ELR (cell line): ENCODE measurements around the gene MYO9B.

Experiments
- DNase-seq: peaks from one replicate; pipeline ENCODE4 v3.0.0-alpha.2; 2015; ENCODE audit warnings: low read depth

The MYO9B gene

DNA sequence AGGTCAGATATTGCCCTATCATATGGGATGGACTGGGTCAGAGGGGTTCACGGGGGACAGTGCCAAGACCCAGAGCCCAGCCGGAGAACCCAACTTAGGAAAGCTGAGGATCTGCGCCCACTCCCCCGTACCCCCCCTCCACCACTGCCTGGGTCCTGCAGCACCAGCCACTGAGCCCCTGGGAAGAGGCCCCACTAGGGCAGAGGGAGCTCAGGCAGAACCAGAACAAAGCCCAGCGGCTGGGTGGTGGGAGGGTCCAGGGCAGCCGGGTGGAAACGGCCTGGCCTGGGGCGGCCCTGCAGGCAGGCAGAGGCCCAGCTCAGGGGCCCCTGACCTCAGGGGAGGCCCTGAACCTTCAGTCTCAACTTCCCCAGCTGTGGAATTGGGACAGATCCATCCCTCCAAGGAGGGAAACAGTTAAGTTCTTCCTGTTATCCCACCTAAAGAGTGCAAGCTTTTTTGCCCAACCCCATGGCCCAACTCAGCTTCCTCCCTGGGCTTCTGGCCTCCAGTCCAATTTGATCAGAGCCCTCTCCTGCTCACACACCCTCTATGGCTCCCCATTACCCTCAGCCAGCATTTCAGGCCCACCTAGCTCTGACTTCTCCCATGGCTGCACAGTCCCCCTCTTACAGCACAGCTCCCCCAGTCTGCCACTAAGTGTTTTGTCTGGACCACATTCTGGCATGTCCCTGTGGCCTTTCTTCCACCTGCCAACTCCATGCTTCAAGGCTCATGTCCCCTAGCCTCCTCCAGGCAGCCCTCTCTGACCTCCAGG, 167.0 kb downstream of the MYO9B start:
- DNase-seq, result no peak

DNA sequence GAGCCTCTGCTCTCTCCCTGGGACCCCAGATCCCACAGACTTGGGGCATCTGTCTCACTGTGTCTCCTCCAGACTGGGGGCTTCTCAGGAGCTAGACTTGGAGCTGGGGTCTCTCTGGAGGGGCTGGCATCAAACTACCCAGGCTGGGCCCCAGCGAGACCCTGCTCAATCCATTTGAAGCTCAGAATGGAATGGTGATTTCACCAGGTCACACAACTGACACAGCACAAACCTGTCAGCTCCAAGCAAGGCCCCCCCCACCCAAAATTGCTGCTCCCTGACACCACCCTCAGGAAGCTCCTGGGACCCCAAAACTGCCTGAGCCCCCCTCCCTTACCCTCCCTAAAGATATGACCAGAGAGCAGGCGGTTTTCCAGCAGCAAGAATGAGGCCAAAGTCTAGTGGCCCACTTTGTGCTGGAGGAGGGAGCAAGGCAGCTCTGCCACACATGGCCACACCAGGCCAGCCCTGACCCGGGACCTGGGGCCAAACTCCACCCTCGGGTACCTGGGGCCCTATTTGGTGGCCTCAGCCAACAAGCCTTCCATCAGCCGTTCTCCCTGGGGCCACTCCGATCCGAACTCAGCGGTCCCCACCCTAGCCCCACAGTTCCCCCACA, 167.7 kb downstream of the MYO9B start:
- no peak for DNase-seq

DNA sequence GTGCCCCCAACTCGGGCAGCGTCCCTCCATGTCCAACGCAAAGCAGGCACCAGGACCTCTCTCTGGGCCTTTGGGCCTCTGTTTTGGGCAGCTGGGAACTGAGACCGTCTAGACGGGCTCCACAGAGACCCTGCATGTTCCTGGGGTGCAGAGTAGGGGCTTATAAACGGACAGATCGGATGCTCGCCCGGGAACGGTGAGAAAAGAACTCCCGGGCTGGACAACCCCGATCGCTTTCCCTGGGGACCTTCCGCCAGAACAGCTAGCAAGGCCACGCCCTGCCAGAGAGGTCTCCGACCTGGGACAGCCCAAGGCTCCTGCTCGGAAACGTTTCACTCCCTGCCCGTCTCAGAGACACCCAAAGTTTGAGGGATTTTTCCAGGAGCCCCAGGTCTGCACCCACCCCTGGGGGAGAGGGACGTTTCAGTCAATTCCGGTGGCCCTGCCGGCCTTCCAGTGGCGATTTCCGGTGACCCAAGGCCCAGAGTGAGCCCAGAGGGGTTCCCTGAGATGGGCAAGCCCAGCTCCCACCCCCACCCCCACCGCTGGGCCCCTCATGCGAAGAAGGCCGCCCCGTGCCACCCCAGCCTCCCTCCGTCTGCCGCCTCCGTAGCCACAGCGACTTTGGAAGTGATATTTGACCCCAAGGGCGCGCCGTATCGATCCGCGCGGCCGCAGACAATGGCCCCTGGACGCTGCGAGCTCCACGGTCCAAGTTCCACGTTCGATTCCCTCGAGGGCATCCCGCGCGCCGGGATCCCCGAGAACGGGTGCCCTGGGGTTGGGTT, 168.4 kb downstream of the MYO9B start:
- DNase-seq, result peak; percentile 69

DNA sequence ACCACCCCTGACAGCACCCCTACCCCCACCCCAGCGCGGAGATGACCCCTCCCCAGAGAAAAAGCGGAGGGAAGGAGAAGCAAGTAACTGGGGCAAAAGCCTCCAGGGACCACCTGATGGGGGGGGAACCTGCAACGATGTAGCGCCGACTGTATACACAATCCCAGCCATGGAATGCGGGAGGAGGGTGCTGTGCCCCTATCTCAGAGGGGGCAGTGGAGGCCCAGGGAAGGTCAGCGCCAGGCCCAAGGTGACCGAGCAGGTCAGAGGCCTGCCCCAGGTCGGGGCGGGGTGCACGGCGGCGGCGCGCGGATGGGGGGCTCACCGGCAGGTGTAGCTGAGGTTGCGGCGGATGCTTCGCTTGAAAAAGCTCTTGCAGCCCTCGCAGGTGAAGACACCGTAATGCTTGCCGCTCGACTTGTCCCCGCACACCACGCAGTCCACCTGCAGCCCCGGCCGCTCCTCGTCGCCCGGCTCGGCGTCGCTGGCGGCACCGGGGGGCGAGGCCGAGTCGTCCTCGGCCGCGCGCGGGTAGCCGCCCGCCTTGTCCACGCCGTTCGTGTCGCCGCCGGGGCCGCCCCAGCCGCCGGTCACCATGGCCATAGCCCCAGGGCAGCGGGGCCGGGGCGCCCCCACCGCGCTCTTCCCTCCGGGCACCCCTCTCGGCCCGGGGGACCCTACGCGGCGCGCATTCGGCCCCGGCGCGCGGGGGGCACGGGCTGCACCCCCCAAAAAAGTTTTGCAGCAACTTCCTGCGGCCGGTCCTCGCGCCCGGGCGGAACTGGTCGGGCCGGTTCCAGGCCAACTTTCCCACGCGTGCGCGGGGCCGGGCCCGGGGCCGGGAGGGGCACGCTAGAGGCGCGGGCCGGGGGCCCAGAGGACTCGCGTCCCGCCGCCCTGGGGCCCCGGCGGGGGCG, 169.3 kb downstream of the MYO9B start:
- peak; percentile 20 for DNase-seq

DNA sequence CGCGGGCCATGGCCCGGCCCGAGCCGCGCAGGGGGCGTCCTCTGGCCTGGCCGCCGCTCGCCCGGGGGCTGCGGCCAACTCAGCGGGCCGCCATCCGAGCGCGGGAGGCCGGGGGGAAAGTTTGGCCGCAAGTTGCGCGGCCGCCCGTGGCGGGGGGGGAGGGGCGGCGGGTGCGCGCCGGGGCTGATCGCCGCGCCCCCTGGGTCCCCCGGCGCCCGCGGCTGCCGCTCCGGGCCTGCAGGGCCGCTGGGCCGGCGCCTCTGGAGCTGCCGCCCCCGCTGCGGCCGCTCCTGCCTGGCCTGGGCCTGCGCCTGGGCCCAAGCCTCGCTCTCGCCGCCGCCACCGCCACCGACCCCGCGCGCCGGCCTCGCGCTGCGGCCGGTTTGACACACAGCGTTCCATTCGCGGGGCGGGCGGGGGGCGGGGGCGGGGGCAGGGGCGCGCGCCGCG, 170.0 kb downstream of the MYO9B start, which contains the start of gene NR2F6:
TSS of gene NR2F6 (minus strand) at position 385 of the 450 bp plus-strand sequence. CDS start 699 bp downstream, outside the sequence.
- DNase-seq, result no peak

DNA sequence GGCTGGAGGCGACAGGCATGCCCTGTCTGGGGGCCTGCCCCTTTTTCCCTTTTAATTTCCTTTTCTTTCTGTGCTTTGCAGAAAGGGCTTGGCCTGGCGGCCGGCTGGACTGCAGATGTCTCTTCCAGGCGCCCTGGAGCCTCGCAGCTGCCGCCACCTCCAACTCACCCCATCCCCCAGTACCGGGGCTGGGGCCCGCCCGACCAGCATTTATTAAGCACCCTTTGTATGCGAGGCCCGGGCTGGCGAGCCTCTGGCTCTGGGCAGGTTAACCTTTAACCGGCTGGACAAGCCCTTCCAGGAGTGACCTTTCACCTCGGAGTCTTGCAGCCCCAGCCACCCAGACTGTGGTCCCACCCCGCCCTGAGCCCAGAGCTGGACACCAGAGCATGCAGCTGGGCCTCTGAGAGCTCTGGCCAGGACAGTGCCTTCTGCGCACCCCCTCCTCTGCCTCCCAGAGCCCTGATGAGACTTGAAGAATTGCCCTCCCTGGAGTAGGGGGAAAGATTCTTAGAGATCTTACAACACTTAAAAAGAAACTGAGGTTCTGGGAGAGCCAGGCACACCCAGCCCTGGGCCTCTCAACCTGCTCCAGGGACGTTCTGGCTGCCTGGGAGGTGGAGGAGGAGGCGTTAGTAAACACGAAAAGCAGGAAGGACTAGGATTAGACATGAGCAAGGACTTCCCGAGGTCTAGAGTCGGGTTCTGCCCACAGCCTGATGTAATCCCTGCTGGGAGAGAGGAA, 171.3 kb downstream of the MYO9B start:
- peak; percentile 42 for DNase-seq

DNA sequence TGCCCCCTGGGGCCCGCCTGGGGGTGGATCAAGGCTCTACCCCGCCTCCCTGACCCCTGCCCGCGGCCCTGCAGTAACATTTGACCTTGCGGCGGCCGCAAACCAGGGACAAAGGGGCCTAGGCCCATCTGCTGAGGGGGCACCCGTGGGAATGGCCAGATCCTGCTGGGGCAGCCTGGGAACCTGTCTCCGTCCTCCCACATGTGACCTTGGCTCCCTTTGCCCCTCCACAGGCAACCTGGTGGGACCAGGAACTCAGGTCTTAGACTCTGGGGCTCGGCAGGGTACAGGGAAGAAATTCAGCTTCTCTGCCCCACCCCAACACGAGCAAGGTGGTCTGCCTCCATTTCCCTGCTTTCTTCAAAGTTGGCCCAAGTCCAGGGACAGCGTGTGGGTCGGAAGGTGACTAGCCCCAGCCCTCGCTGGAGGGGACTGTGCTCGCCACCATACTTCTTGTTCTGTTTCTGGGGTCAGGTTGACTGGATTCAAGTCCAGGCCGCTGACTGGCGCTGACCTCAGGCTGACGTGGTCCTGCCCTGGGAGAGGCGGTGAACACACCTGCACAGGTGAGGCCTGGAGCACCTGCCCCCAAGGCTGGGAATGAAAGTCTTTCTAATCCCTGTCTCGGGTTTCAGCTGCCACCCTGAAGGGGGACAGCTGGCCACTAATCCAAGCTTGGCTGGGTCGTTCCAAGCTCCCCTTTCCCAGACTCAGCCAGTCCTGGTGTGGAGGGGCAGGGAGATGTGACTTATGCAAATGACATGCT, 172.6 kb downstream of the MYO9B start:
- no peak for DNase-seq

DNA sequence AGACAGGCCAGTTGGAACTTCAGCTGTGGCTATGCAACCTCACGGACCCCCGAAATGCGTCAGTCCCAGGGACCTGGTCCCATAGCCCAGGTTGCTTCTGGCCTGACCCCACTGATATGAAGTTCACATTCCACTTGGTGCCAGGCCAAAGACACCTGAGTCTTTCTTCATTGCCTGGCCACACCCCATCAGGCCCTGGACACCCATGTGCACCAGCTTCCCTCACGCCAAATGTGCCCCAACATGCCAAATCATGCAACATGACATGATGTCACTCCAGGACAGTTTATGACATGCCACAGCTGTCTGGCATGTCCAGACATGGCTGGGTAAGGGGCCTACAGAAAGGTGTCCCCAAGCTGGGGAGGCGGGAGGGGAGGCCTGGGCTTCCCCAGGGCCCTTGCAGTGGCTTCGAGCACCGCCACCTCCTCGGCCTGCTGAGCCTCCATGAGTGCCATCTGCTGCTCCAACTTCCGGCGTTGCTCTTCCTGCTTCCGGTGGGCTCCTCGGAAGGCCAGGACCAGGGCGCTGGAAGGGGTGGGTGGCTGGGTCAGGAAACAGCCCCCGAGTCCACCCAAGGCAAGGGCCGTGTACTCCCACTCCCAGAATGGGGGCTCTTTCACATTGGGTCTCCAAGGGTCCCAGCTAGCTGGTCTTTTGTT, 174.4 kb downstream of the MYO9B start:
- DNase-seq, result no peak

DNA sequence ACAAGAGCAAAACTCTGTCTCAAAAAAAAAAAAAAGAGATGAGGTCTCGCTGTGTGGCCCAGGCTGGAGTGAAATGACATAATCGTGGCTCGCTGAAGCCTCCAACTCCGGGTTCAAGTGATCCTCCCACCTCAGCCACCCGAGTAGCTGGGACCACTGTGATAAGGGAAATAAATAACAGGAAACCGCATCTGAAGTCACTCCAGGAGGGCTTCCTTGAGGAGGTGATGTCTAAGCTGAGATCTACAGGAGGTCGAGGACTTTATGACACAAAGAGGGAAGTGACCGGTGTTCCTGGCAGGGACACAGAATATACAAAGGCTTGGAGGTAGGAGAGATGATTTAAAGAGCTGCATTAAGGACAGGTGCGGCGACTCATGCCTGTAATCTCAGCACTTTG, 179.1 kb downstream of the MYO9B start:
- no peak for DNase-seq

DNA sequence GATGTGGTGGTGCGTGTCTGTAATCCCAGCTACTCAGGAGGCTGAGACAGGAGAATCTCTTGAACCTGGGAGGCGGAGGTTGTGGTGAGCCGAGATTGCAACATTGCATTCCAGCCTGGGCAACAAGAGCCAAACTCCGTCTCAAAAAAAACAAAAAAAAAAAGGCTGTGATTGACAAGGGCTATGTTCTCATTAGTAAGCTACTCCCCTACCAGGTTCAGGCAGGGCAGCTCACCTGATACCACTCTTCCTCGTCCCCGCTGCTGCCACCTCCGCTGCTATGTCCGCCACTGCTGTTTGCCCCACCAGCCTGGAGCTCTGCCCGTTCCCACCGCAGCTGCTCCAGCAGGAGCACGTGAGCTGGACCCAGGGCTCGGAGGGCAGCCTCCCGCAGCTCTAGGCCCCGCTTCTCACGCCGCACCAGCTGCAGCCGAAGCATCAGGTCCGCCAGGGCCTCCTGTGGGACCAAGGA, 179.6 kb downstream of the MYO9B start:
- no peak for DNase-seq

DNA sequence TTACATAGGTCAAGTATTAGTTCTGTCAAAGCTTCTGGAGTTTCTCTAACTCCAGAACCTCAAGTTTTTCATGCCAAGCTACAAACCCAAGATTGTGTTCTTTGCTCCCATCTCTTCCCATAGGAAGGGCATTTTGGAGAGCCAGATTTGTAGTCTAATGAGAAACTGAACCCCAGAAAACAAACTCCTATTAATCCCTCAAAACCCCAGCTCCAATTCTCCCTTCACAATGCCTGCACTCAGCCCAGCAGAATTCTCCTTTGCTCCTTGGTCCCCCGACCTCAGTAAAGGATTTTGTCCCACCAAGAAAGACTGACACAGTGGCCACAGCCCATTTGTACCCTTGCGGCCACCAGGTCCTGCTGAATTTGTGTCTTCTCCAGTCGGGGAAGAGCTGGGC, 180.6 kb downstream of the MYO9B start:
- DNase-seq, result no peak

DNA sequence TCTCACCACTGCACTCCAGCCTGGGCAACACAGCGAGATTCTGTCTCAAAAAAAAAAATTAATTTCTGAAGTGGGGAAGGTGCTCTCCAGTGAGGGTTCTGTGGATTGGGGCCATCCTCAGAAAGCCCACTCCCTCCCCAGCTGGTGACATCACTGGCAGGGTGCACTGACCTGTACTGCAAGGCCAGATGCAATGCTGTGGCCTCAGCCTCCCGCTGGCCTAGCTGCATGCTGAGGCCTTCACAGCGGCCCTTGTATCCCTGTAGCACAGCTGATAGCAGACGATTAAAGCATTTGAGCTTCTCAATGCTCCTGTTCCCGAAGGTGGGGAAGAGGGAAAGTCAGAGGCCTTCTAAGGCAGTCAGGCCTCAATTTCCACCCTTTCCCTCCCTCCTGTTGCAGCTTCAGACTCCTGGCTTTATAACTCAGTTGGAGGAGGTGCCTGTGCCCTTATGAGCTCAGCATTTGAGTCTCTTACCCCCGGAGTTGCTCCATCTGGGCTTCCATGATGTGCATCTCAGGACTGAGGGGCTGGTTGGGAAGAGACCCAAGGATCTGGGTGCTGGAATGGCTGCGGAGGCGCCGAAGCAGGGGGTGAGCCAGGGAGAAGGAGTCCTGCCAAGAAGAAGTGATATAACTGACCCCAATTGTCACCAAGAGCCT, 183.7 kb downstream of the MYO9B start:
- no peak for DNase-seq

DNA sequence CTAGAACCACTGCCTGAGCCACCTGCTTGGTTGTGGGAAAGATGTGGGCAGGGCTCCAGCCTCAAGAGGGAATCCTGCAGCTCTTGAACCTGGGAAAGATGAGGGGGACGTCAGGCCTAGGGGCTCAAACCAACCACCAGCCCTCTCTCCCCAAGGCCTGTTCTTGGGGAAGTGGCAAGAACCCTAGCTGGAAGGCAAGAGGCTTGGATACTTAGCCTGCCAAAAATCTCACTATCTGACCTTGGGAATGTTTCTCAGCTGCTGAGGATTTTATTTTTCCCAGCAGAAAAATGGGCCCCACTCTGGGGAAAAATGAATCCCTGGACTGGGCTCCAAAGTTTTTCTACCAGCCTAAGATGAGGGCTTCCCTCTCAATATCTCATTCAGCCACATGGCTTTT, 184.4 kb downstream of the MYO9B start:
- DNase-seq, result no peak

DNA sequence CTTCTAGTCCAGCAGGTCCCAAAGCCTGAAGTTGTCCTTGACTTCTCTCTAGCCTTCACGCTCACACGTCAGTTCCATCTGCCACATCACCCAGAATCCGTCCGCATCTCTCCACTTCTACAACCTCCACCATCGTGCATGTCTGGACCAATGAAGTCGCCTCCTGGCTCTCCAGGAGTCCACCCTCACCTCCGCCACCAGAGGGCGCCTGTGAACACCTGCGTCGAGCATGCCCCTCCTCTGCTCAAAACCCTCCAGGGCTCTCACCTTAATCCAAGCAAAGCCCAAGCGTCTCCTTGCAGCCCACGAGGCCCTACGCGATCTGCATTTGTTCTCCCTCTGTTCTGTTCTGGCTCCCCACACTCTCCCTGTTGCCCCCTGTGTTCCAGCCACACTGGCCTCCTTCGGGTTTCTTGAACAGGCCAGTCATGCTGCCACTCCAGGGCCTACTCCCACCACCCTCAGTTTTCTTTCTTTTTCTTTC, 185.3 kb downstream of the MYO9B start:
- DNase-seq, result peak; percentile 85

DNA sequence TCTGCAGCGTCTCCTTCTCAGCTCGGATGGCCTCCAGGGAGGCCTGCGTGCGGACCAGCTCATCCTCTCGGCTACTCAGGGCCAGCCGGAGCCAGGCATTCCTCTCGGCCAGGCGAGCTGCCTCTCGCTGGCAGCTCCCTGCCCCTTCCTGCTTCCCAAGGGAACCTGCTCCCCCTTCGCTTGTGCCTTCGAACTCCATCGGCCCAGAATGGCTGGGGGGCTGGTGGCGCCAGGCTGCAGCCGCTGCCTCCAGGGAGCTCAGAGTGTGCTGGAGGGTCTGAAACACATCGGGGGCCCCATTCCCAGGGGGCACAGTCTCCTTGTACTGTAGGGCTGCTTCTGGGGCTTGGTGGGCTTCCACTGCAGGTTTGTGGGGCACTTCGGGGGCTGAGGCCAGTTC, 187.0 kb downstream of the MYO9B start:
- DNase-seq, result no peak
